ENCODE measurements around the gene HYAL3. TPM values are rescaled to one million over a fixed set of nuclear protein-coding genes. Genes with fewer than 3 reads are reported as not detected.
A peak's percentile ranks its signal among the peaks of the same experiment; 100 is the strongest.
"Not testable (repeated sequence)": the region's sequence is repeated elsewhere in the genome, so short reads cannot be mapped to it uniquely, and the experiment has no call there.

The HYAL3 gene
- total RNA-seq, 2 donors from 2014 or later = 1.7 to 1.8 TPM

- DNase-seq (no peak), ATAC-seq (peak; percentile 1 to 4)
- intact Hi-C loops (cut with DNase I) = no loop called here
Observed at GRCh38 chr3:50278123-50278879, 20.9 kb downstream of the HYAL3 start.

- DNase-seq (no peak), ATAC-seq (no peak)
- intact Hi-C loops (cut with DNase I) = no loop called here
Observed at GRCh38 chr3:50276762-50277101, 22.5 kb downstream of the HYAL3 start.

DNA sequence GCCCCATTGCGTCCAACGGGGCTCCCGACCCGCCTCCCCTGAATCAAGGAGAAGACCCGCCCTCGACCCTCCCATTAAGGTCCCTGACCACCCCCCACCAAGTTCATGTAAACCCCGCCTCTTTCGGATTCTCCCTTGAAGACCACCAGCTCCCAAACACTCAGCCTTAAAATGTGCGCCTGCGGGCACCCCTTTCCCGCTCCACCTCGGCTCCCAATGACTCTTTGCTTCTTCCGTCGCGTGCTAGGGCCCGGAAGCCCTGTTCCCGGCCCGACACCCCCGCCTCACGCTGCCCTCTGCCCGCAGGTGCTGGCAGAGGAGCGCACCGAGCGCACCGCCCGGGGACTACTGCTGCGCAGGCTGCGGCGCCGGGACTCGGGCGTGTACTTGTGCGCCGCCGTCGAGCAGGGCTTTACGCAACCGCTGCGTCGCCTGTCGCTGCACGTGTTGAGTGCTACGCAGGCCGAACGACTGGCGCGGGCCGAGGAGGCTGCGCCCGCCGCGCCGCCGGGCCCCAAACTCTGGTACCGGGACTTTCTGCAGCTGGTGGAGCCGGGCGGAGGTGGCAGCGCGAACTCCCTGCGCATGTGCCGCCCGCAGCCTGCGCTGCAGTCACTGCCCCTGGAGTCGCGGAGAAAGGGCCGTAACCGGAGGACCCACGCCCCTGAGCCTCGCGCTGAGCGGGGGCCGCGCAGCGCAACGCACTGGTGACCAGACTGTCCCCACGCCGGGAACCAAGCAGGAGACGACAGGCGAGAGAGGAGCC lies 23.0 kb downstream of the HYAL3 start:
- no peak for DNase-seq
- ATAC-seq = no peak
- intact Hi-C loops (cut with DNase I) = loop anchor here in 1 of 2 donors (2.0 kb wide), 1 partner anchor 49 kb away; no protein-coding TSS in a partner anchor

- intact Hi-C loops (cut with DNase I) = loop anchor here in 1 of 2 donors (2.0 kb wide), 1 partner anchor 49 kb away; no protein-coding TSS in a partner anchor
- DNase-seq = no peak
- ATAC-seq = no peak
Observed at GRCh38 chr3:50275141-50275995, 23.8 kb downstream of the HYAL3 start.

GRCh38 chr3:50274371-50275104 lies 24.7 kb downstream of the HYAL3 start:
- intact Hi-C loops (cut with DNase I) = loop anchor here (2.0 to 5.0 kb wide), 4 partner anchors 48 to 152 kb away; partner anchors contain the start of genes GNAT1 (in 1 of the 2) and TUSC2 (in 1 of the 2)
- ATAC-seq = peak; percentile 4 to 8
- DNase-seq = peak; percentile 69

DNA sequence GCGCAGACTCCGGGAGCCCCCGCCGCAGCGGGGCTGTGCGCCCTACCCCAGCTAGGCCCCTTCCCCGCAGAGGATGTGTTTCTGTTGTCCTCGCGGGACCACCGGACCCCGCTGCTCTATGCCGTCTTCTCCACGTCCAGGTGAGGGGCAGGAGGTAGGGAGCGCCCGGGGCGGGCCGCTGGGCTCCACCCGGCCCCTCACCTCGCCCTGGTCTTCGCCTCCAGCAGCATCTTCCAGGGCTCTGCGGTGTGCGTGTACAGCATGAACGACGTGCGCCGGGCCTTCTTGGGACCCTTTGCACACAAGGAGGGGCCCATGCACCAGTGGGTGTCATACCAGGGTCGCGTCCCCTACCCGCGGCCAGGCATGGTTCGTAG lies 25.5 kb downstream of the HYAL3 start:
- intact Hi-C loops (cut with DNase I) = loop anchor here (2.0 to 5.0 kb wide), 5 partner anchors 47 to 151 kb away; partner anchors contain the start of genes GNAT1 (in 1 of the 2) and TUSC2 (in 1 of the 2)
- no peak for ATAC-seq
- DNase-seq = no peak

DNA sequence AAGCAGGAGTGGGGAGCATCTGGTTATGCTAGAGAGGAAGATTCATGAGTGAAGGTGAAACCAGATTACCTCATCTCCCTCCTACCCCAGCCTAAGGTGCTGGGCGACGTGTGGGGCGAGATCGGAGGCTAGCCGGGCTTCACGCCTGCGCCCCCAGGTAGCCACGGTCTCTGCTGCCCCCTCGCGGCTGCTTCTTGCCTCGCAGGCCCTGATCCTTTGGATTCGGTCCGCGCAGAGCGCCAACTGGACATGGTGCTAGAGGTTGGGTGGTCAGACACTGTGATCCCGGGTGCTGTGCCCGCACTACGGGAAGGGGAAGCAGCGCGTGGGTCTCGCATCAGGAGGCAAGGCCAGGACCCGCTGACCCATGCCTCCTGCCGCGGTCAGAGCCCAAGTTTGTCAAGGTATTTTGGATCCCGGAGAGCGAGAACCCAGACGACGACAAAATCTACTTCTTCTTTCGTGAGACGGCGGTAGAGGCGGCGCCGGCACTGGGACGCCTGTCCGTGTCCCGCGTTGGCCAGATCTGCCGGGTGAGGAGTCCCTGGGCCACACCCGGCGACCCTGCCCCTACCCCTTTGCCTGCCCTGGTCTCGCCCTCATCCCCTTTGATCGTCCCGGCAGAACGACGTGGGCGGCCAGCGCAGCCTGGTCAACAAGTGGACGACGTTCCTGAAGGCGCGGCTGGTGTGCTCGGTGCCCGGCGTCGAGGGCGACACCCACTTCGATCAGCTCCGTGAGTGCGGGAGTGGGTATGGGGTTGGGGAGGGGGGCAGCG lies 26.1 kb downstream of the HYAL3 start:
- ATAC-seq (peak; percentile 60 to 62), DNase-seq (peak; percentile 86)
- intact Hi-C loops (cut with DNase I) = loop anchor here (2.0 to 5.0 kb wide), 5 partner anchors 46 to 151 kb away; partner anchors contain the start of genes GNAT1 (in 1 of the 2) and TUSC2 (in 1 of the 2)

- DNase-seq, ATAC-seq: not testable (repeated sequence)
- intact Hi-C loops (cut with DNase I) = loop anchor here (2.0 to 5.0 kb wide), 5 partner anchors 46 to 150 kb away; partner anchors contain the start of genes GNAT1 (in 1 of the 2) and TUSC2 (in 1 of the 2)
Observed at GRCh38 chr3:50272538-50272910, 26.7 kb downstream of the HYAL3 start.

GRCh38 chr3:50271314-50271936 lies 27.8 kb downstream of the HYAL3 start:
- no peak for ATAC-seq
- no peak for DNase-seq
- intact Hi-C loops (cut with DNase I) = loop anchor here (5.0 kb wide), 3 partner anchors 56 to 149 kb away; partner anchors contain the start of genes GNAT1 (in 1 of the 2) and TUSC2 (in 1 of the 2)

DNA sequence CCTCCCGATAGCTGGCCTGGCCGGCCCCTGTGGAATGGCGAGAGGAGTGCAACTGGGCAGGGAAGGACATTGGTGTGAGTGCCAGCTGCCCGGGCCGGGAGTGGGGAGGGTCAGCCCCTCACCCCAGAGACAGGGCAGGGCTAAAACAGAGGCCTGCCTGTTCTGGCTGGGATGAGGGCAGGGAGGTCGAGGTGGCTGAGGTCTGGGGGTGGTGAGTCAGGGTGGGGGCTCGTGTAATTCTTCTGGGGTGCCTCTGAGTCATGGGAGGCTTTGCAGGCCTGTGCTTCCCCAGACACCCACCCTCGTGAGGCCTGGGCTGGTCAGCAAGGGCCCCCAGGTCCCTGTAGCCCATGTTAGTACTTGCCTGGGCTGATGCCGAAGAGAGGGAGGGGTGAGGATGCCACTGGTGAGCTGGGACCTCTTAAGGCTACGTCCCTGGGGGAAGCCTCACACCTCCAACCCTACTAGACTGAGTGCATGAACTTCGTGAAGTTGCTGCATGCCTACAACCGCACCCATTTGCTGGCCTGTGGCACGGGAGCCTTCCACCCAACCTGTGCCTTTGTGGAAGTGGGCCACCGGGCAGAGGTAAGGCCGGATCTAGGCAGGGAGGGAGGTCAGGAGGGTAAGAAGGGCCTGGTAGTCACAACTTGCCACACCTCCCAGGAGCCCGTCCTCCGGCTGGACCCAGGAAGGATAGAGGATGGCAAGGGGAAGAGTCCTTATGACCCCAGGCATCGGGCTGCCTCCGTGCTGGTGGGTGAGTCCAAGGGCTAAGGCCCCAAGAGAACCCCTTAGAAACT lies 28.6 kb downstream of the HYAL3 start:
- intact Hi-C loops (cut with DNase I) = loop anchor here (5.0 kb wide), 3 partner anchors 57 to 148 kb away; partner anchors contain the start of genes GNAT1 (in 1 of the 2) and TUSC2 (in 1 of the 2)
- ATAC-seq (no peak), DNase-seq (no peak)

- DNase-seq = no peak
- intact Hi-C loops (cut with DNase I) = loop anchor here (5.0 kb wide), 3 partner anchors 57 to 148 kb away; partner anchors contain the start of genes GNAT1 (in 1 of the 2) and TUSC2 (in 1 of the 2)
Observed at GRCh38 chr3:50269977-50270413, 29.2 kb downstream of the HYAL3 start.

GRCh38 chr3:50269460-50269859 lies 29.7 kb downstream of the HYAL3 start:
- intact Hi-C loops (cut with DNase I) = no loop called here
- ATAC-seq (no peak), DNase-seq (no peak)

More at GRCh38 chr3:50269977-50270413, 29.2 kb downstream of the HYAL3 start:
- no peak for ATAC-seq

DNA sequence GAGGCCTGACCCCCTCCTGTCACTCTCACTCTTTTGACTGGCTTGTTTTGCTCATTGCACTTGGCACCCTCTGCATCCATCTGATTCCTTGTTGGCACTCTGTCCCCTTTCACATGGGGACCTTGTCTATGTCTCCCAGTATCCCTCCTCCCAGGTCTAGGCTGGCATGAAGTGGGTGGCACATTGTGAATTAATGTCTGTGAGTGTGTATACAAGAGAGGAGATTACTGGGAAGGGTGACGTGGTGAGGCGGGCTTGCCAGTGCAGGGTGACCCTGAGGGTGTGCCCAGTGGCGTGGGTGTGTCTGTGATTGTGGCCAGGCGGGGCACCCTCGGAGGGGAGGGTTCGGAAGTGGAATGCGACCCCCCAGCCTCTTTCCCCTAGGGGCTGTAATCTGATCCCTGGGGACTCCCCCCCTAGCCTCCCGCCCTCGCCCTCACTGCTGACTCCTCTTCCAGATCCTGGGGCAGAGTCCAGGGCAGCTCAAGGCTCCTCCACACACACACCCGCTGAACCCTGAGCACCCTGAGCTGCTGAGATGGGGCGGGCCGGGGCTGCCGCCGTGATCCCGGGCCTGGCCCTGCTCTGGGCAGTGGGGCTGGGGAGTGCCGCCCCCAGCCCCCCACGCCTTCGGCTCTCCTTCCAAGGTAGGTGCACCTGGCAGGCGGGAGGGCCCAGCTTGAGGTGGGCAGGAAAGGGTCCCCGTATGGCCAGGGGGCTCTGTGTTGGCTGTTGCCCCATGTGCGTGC lies 30.3 kb downstream of the HYAL3 start, which contains the start of gene SEMA3B:
Gene SEMA3B, plus strand, starts transcription at position 445 of the 749 bp plus-strand sequence. Its CDS starts 94 bp downstream, at position 539.
- peak; percentile 65 for DNase-seq
- peak; percentile 15 to 21 for ATAC-seq
- intact Hi-C loops (cut with DNase I) = no loop called here

GRCh38 chr3:50268276-50268675 lies 30.9 kb downstream of the HYAL3 start:
- DNase-seq (no peak), ATAC-seq (no peak)
- intact Hi-C loops (cut with DNase I) = no loop called here

- intact Hi-C loops (cut with DNase I) = no loop called here
Observed at GRCh38 chr3:50267280-50267913, 31.8 kb downstream of the HYAL3 start.

More at GRCh38 chr3:50267280-50267913, 31.8 kb downstream of the HYAL3 start:
- peak; percentile 36 to 40 for ATAC-seq
- peak; percentile 78 for DNase-seq
